SU-DHL-6 (cell line): ENCODE measurements around the gene RSPO1.
"Not testable (repeated sequence)": the region's sequence is repeated elsewhere in the genome, so short reads cannot be mapped to it uniquely, and the experiment has no call there.

Experiments
- EZH2phosphoT487 ChIP-seq: fragments of 200-600 bp; sonication (generic), shearing (Covaris generic); conservative IDR thresholded peaks from 2 replicates; pipeline ENCODE4 v1.6.1; 2018; ENCODE audit warnings: mild to moderate bottlenecking, antibody characterized with exemption, low read length, moderate library complexity, mixed read lengths
- TF ChIP-seq, protein P1 (sequence below): fragments of 200-600 bp; sonication (generic); IDR thresholded peaks from one replicate; pipeline ENCODE4 v1.5.1; 2017; ENCODE audit warnings: antibody characterized with exemption, mild to moderate bottlenecking, low read length, moderate library complexity; ENCODE audit not compliant: insufficient read depth, poor library complexity, severe bottlenecking

DNA sequence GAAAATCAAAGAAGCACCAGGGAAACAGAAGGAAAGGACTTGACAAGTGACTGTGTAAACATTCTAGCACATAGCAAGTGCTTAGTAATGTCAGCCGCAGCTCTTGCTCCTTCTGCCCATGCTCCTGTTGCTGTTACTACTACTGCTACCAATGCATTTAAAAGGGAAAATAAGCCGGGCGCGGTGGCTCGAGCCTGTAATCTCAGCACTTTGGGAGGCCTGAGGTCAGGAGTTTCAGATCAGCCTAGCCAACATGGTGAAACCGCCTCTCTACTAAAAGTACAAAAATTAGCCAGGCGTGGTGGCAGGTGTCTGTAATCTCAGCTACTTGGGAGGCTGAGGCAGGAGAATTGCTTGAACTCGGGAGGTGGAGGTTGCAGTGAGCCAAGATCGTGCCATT is 49.5 kb upstream of the RSPO1 start:
- TF ChIP-seq, protein P1, sequence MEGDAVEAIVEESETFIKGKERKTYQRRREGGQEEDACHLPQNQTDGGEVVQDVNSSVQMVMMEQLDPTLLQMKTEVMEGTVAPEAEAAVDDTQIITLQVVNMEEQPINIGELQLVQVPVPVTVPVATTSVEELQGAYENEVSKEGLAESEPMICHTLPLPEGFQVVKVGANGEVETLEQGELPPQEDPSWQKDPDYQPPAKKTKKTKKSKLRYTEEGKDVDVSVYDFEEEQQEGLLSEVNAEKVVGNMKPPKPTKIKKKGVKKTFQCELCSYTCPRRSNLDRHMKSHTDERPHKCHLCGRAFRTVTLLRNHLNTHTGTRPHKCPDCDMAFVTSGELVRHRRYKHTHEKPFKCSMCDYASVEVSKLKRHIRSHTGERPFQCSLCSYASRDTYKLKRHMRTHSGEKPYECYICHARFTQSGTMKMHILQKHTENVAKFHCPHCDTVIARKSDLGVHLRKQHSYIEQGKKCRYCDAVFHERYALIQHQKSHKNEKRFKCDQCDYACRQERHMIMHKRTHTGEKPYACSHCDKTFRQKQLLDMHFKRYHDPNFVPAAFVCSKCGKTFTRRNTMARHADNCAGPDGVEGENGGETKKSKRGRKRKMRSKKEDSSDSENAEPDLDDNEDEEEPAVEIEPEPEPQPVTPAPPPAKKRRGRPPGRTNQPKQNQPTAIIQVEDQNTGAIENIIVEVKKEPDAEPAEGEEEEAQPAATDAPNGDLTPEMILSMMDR: not testable (repeated sequence)
- not testable (repeated sequence) for TF ChIP-seq EZH2phosphoT487
